Neural progenitor cell (in vitro differentiated cells): ENCODE results near the gene MYO1A. TPM values are rescaled to one million over a fixed set of nuclear protein-coding genes. Genes with fewer than 3 reads are reported as not detected.

Experiments used
- DNase-seq: peaks from one replicate; pipeline ENCODE4 v3.0.0-alpha.2; 2016; ENCODE audit warnings: low spot score
- H2AFZ ChIP-seq: fragments of 200-600 bp; sonication (generic); replicated peaks from 2 replicates; pipeline ENCODE4 v1.6.1; 2016; ENCODE audit warnings: antibody characterized with exemption
- H3F3A ChIP-seq: fragments of 200-600 bp; sonication (generic); 2 replicates; pipeline ENCODE4 v1.6.1; 2016; ENCODE audit warnings: antibody characterized with exemption, low read depth
- H3K27ac ChIP-seq: fragments of 200-600 bp; sonication (generic); 2 replicates; pipeline ENCODE4 v1.5.1; 2016; ENCODE audit warnings: mild to moderate bottlenecking
- H3K27me3 ChIP-seq: fragments of 200-600 bp; sonication (generic); 2 replicates; pipeline ENCODE4 v1.6.1; 2016; ENCODE audit warnings: mild to moderate bottlenecking, moderate library complexity
- H3K36me3 ChIP-seq: fragments of 200-600 bp; sonication (generic); 2 replicates; pipeline ENCODE4 v1.5.1; 2016
- H3K4me1 ChIP-seq: fragments of 200-600 bp; sonication (generic); 2 replicates; pipeline ENCODE4 v1.6.1; 2016; ENCODE audit warnings: mixed run types
- H3K4me2 ChIP-seq: fragments of 200-600 bp; sonication (generic); 2 replicates; pipeline ENCODE4 v1.6.1; 2016
- H3K4me3 ChIP-seq: fragments of 200-600 bp; sonication (generic); 2 replicates; pipeline ENCODE4 v1.5.1; 2016
- H3K79me2 ChIP-seq: fragments of 200-600 bp; sonication (generic); 2 replicates; pipeline ENCODE4 v1.6.1; 2016; ENCODE audit warnings: low read depth
- H3K9ac ChIP-seq: fragments of 200-600 bp; sonication (generic); 2 replicates; pipeline ENCODE4 v1.6.1; 2016
- H3K9me3 ChIP-seq: fragments of 200-600 bp; sonication (generic); 2 replicates; pipeline ENCODE4 v1.5.1; 2016; ENCODE audit warnings: low read depth
- H4K20me1 ChIP-seq: fragments of 200-600 bp; sonication (generic); 2 replicates; pipeline ENCODE4 v1.6.1; 2016; ENCODE audit warnings: low read depth
- H3K27ac Mint-ChIP-seq: 3 replicates; pipeline ENCODE4 v1.8.0; 2021; ENCODE audit warnings: mixed read lengths
- H3K27me3 Mint-ChIP-seq: 2 replicates; pipeline ENCODE4 v1.8.0; 2022; ENCODE audit warnings: low read depth, mild to moderate bottlenecking, inconsistent platforms, moderate library complexity, mixed read lengths; ENCODE audit not compliant: insufficient read depth
- H3K36me3 Mint-ChIP-seq: 3 replicates; pipeline ENCODE4 v1.8.0; 2021; ENCODE audit warnings: mixed read lengths
- H3K4me1 Mint-ChIP-seq: 3 replicates; pipeline ENCODE4 v1.8.0; 2021; ENCODE audit warnings: mixed read lengths
- H3K4me3 Mint-ChIP-seq: 3 replicates; pipeline ENCODE4 v1.8.0; 2021; ENCODE audit warnings: mild to moderate bottlenecking, moderate library complexity, mixed read lengths
- H3K9me3 Mint-ChIP-seq: 3 replicates; pipeline ENCODE4 v1.8.0; 2020; ENCODE audit warnings: mixed read lengths
- CTCF ChIP-seq: fragments of 200-600 bp; sonication (generic); IDR thresholded peaks from 2 replicates; pipeline ENCODE4 v1.5.1; 2017; ENCODE audit warnings: antibody characterized with exemption, mild to moderate bottlenecking
- EZH2 ChIP-seq: fragments of 200-600 bp; sonication (generic); IDR thresholded peaks from 2 replicates; pipeline ENCODE4 v1.6.1; 2017; ENCODE audit warnings: antibody characterized with exemption, mild to moderate bottlenecking, moderate library complexity
- EZH2phosphoT487 ChIP-seq: fragments of 200-600 bp; sonication (generic); IDR thresholded peaks from 2 replicates; pipeline ENCODE4 v1.6.1; 2017; ENCODE audit warnings: antibody characterized with exemption
- total RNA-seq: library from RNA; depleted of rRNA; stranded (reverse); fragments of >200 nt; gene quantifications from 2 replicates; pipeline ENCODE4 v1.2.3, GENCODE V29; 2015; ENCODE audit warnings: low replicate concordance

MYO1A gene
- total RNA-seq, 1 donor from 2014 or later: not detected

GRCh38 chr12:57088354-57089270, 38.7 kb upstream of the MYO1A start, which contains the start of gene NAB2:
TSS of gene NAB2 (plus strand) at chr12:57089114. CDS start at chr12:57089272, 158 bp downstream.
- peak within 1 kb of the TSS; percentile 95 for H3K4me3 Mint-ChIP-seq
- Histone ChIP-seq H3F3A (peaks cover 50% of the 10 kb centered on the region), H3K4me1 (peaks cover 21% of the 10 kb centered on the region), H3K9me3 (no peaks in the 10 kb centered on the region), H3K79me2 (peaks cover 28% of the 10 kb centered on the region), H4K20me1 (peaks cover 37% of the 10 kb centered on the region), H2AFZ (peak within 1 kb of the TSS; percentile 1), H3K27me3 (no peaks in the 10 kb centered on the region), H3K27ac (peak within 1 kb of the TSS; percentile 85), H3K4me2 (peak within 1 kb of the TSS; percentile 96), H3K36me3 (no peaks in the 10 kb centered on the region), H3K9ac (peak within 1 kb of the TSS; percentile 0), H3K4me3 (peak within 1 kb of the TSS; percentile 74)
- H3K9me3 Mint-ChIP-seq: no peaks in the 10 kb centered on the region
- H3K27me3 Mint-ChIP-seq: peaks cover 7% of the 10 kb centered on the region
- peak within 1 kb of the TSS; percentile 98 for H3K27ac Mint-ChIP-seq
- TF ChIP-seq EZH2: peak; percentile 28
- TF ChIP-seq CTCF: no peak
- H3K4me1 Mint-ChIP-seq: peaks cover 59% of the 10 kb centered on the region
- DNase-seq: peak; percentile 98
- H3K36me3 Mint-ChIP-seq: peaks cover 15% of the 10 kb centered on the region

- H3K4me2 ChIP-seq: peak overlapping the region; percentile 83
- H3K9ac ChIP-seq: no peak overlapping the region
- H3K9me3 Mint-ChIP-seq: no peaks in the 10 kb centered on the region
- peaks cover 53% of the 10 kb centered on the region for H3K4me1 Mint-ChIP-seq
- H3K27ac Mint-ChIP-seq: peak overlapping the region; percentile 98
- peaks cover 13% of the 10 kb centered on the region for H3K36me3 Mint-ChIP-seq
- peak overlapping the region; percentile 92 for H3K4me3 Mint-ChIP-seq
- H3K9me3 ChIP-seq: no peaks in the 10 kb centered on the region
- peak overlapping the region; percentile 74 for H3K4me3 ChIP-seq
- TF ChIP-seq EZH2: no peak
- no peak for TF ChIP-seq CTCF
- no peak for TF ChIP-seq EZH2phosphoT487
- peaks cover 28% of the 10 kb centered on the region for H3K79me2 ChIP-seq
- peaks cover 7% of the 10 kb centered on the region for H3K27me3 Mint-ChIP-seq
- peak overlapping the region; percentile 85 for H3K27ac ChIP-seq
- peak overlapping the region; percentile 1 for H2AFZ ChIP-seq
- DNase-seq: peak; percentile 94
- H3K4me1 ChIP-seq: peaks cover 18% of the 10 kb centered on the region
- H3K36me3 ChIP-seq: no peaks in the 10 kb centered on the region
- peaks cover 44% of the 10 kb centered on the region for H3F3A ChIP-seq
- no peaks in the 10 kb centered on the region for H3K27me3 ChIP-seq
- peaks cover 31% of the 10 kb centered on the region for H4K20me1 ChIP-seq
These were observed 37.9 kb upstream of the MYO1A start for GRCh38 chr12:57087691-57088353.

- no peaks in the 10 kb centered on the region for H3K9me3 Mint-ChIP-seq
- no peaks in the 10 kb centered on the region for H3K9me3 ChIP-seq
- H3K27me3 Mint-ChIP-seq: peaks cover 7% of the 10 kb centered on the region
These were observed 37.2 kb upstream of the MYO1A start for GRCh38 chr12:57087010-57087690.

More at GRCh38 chr12:57087010-57087690, 37.2 kb upstream of the MYO1A start:
- Histone ChIP-seq H3K27ac (peak overlapping the region; percentile 85), H3K27me3 (no peaks in the 10 kb centered on the region), H4K20me1 (peaks cover 26% of the 10 kb centered on the region), H3K4me1 (peaks cover 18% of the 10 kb centered on the region), H3K4me3 (peak overlapping the region; percentile 74), H3K4me2 (peak overlapping the region; percentile 83), H3F3A (peaks cover 44% of the 10 kb centered on the region), H3K9ac (no peak overlapping the region), H3K36me3 (no peaks in the 10 kb centered on the region), H2AFZ (peak overlapping the region; percentile 53), H3K79me2 (peaks cover 28% of the 10 kb centered on the region)
- DNase-seq: peak; percentile 89
- H3K4me3 Mint-ChIP-seq: peak overlapping the region; percentile 92
- H3K36me3 Mint-ChIP-seq: peaks cover 9% of the 10 kb centered on the region
- peak overlapping the region; percentile 83 for H3K27ac Mint-ChIP-seq
- peaks cover 47% of the 10 kb centered on the region for H3K4me1 Mint-ChIP-seq
- TF ChIP-seq EZH2 (no peak), CTCF (no peak), EZH2phosphoT487 (no peak)
